Bone marrow (tissue), 2 donors: ENCODE results near the gene HNF4A.
A peak's percentile ranks its signal among the peaks of the same experiment; 100 is the strongest.
"Not testable (repeated sequence)": the region's sequence is repeated elsewhere in the genome, so short reads cannot be mapped to it uniquely, and the experiment has no call there.

ENCODE experiments used
- DNase-seq, 2 donors: peaks; one replicate each; lab custom pipeline; 2025; lab: John Stamatoyannopoulos, UW

Gene HNF4A

GRCh38 chr20:44468044-44468782 lies 112.7 kb downstream of the HNF4A start:
- DNase-seq: no peak

- no peak for DNase-seq
Measured at GRCh38 chr20:44470327-44470726, 114.8 kb downstream of the HNF4A start.

GRCh38 chr20:44471481-44471882 lies 116.0 kb downstream of the HNF4A start:
- DNase-seq: no peak

DNA sequence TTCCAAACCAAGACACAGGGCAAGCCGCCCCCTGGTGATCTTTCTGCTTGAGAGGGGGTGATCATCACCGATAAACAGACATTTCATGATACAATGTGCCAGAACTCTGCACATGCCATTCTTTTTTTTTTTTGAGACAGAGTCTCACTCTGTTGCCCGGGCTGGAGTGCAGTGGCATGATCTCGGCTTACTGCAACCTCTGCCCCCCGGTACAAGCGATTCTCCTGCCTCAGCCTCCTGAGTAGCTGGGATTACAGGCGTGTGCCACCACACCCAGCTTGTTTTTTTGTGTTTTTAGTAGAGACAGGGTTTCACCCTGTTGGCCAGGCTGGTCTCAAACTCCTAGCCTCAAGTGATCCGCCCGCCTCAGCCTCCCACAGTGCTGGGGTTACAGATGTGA lies 116.8 kb downstream of the HNF4A start:
- DNase-seq: not testable (repeated sequence)

DNA sequence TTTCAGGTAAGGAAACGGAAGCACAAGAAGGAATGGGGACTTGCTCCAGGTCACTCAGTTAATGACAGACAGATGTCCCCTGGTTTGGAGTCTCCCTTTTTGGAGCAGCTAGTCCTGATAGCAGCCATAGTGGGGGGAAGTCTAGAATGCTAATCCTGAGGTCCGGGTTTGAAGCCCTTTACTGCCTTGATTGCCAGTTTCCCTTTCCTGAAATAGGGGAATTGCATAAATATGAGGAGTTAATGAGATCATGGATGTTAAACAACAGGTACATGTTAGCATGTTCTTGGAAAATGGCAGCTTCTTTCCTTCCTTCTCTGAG lies 119.8 kb downstream of the HNF4A start:
- DNase-seq: no peak

GRCh38 chr20:44475694-44476560 lies 120.4 kb downstream of the HNF4A start, which contains the start of gene TTPAL:
Gene TTPAL (plus strand): TSS chr20:44475874. CDS start chr20:44480000, 4,126 bp downstream.
- DNase-seq: peak; percentile 44 to 52

- no peak for DNase-seq
Measured at GRCh38 chr20:44477151-44477550, 121.7 kb downstream of the HNF4A start.

DNA sequence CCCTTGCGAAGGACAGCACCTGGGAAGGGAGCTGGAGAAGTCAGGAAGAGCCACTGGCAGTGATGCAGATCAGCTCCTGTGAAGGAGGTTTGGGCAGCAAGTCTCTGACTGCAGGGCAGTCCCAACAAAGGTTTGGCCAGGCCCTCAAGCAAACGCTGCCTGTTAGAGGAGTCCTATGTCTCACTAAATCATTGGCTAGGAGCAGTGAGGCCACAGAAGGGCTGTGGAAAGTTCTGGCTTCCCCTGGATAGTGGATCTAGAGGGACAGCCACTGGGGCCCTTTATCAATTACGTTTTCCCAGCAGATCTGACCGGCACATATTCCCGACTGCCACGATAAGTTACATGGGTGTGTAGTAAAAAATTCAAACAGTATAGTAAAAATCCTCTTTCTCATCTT lies 122.7 kb downstream of the HNF4A start:
- DNase-seq: no peak

GRCh38 chr20:44479643-44480042 lies 124.1 kb downstream of the HNF4A start:
- DNase-seq: no peak

GRCh38 chr20:44480097-44480496 lies 124.6 kb downstream of the HNF4A start:
- no peak for DNase-seq

GRCh38 chr20:44481719-44482416 lies 126.4 kb downstream of the HNF4A start:
- DNase-seq: no peak

GRCh38 chr20:44483112-44483511 lies 127.6 kb downstream of the HNF4A start:
- no peak for DNase-seq
